HG03135 (cell line): ENCODE measurements around the gene LRRN3.
"Not testable (repeated sequence)": the region's sequence is repeated elsewhere in the genome, so short reads cannot be mapped to it uniquely, and the experiment has no call there.

Experiments used
- ATAC-seq: cut with Tn5 transposase; IDR thresholded peaks from one replicate; pipeline ENCODE4 v1.9.1; 2021; ENCODE audit warnings: mild to moderate bottlenecking, moderate library complexity; ENCODE audit not compliant: unreplicated experiment

LRRN3 gene

DNA sequence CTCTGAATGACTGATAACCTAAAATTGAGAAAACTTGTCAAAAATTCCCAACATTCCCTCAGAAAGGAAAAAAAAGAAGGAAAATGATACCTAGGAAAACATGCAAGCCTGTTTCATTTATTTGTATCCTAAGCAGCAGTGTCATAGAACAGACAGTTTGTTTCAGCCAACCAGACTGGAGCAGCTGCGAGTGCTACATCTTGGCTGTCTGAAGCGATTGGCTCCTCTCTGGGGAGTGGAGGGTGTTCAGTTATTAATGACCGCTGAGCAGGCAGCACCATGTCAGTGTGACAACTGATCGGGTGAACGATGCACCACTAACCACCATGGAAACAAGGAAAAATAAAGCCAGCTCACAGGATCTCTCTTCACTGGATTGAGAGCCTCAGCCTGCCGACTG lies at the start of gene LRRN3:
TSS of gene LRRN3 (plus strand) at position 282 of the 400 bp plus-strand sequence. CDS start 31,646 bp downstream, outside the sequence.
- no peak for ATAC-seq

DNA sequence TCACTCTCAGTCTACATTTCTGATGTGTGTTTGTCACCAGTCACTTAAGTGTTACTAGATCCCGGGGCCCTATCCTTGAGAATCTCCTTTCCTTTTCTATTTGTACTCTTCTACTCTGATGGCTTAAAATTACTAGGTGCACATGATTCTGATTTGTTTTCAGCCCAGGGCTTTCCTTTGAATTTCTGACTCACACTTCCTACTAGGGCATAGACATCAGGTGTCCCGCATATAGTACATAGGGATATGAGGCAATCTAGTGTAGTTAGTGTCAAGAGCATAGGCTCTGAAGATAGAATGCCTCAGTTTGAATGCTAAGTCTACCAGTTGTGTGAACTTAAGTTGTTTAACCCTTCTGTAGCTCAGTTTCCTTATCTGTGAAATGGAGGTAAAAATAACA lies 49.4 kb upstream of the LRRN3 start:
- no peak for ATAC-seq

DNA sequence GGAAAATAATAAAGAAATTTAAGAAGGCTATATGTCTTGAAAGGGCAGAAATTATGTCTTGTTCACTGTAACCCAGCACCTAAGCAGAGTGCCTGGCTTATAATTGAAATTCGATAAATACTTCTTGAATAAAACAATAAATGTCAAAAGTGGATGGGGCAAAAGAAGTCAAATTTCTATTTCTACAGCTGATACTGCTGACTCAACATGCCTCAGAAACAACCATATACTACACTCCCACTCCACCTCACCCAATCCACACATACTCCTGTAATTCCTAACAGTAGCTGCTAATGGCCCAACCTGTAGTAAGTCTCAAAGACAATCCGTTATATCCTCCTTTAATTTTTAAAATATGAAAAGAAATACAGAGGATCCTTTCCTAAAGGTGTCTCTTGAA lies 48.1 kb upstream of the LRRN3 start:
- ATAC-seq, result no peak

DNA sequence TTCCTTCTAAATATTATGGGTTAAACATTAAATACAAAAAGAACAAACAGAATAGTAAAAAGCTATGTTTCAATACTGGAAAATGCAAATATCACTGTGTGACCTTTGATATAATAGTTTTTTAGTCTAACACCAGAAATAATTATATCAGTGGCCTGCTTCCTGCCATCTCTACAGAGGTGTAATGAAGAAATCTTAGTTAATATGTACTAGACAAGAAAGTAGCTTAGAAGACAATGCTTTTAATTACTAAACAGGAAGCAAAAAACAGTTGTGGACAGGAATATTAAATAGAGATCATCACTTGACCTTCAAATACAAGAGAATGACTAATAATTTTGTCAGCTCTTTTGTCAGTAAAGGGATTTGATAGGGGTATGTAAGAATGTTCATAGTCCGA lies 47.4 kb upstream of the LRRN3 start:
- ATAC-seq, result peak; percentile 98

DNA sequence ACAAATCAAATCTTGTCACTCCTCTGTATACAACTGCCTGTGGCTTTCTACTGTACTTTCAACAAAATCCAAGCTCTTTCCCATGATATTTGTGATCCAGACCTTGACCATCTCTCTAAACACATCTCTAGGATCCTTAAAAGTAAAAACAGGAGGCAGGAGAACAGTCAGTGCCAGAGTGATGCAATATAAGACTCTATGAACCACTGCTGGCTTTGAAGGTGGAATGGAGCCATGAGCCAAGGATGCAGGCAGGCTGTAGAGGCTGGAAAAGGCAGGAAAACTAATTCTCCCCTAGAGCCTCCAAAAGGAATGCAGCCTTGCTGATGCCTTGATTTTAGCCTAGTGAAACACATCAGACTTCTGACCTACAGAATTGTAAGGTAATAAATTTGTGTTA lies 45.5 kb upstream of the LRRN3 start:
- ATAC-seq, result no peak

DNA sequence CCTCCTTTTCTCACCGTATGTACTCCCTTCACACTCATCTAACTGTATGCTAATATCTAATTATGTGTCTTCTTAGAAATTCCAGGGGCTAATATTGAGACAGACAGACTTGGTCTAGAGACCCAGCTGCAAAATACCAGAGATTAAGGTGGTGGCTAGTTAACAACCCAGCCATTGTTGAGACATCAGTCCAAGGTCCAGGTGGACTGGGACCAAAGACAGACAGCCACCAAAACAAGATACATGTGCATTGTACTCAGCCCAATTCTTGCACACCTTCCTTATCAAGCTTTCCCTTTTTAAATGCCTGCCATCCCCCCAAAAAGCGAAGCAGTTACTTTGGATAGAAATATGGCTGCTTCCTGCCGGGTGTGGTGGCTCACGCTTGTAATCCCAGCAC lies 43.3 kb upstream of the LRRN3 start:
- no peak for ATAC-seq

DNA sequence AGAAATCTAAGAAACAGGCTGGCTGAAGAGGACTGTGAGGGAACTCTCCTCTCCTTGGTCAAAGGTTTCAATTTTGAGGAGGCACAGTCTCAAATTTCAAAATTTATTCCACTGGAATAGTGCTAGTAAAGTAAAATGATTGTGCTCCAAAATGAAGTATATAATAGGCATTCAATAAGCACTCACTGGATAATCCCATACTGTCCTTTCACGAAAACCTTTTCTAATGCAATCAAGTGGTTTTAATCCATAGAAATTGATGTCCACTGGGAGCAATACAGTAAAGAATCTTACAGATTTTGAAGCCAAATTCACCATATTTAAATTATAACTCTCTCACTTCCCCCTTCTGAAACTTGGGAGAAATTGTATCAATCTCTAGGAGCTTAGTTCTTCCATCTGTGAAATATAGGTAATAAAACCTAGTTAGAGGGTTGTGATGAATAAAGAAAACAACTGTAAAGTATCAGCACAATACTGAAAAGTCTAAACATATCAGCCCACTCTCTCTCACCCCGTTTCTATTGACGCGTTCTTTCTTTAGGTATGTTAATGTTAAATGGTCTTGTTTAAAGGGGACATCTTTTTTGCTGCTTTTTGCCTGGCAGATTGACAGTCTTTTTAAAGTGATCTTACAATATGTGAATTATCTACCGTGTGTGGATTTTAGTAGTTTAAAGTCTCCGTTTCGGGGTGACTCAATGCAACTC lies 40.8 kb upstream of the LRRN3 start:
- ATAC-seq, result no peak

DNA sequence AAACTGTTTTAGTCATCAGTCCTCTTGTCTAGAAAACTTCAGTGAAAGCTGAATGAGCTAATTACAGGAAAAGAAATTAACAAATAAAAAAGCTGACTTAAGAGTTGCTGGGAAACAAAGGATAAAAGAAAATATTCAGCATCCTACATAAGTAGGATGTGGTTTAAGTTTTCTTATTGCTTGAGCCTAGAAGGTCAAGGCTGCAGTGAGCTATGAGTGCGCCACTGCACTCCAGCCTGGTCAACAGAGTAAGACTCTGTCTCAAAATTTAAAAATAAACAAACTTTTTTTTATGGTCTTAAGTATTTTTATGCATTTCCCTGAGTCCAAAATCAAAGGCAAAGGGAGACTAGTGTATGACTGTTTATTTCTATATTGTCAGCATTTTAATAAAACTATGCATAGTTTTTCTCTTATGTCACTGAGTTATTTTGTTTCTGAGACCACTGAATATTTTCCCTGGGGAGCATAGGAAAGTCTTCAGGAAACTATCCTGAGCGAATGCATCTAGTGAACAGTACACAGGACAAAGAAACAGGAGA lies 40.0 kb upstream of the LRRN3 start:
- ATAC-seq, result no peak

DNA sequence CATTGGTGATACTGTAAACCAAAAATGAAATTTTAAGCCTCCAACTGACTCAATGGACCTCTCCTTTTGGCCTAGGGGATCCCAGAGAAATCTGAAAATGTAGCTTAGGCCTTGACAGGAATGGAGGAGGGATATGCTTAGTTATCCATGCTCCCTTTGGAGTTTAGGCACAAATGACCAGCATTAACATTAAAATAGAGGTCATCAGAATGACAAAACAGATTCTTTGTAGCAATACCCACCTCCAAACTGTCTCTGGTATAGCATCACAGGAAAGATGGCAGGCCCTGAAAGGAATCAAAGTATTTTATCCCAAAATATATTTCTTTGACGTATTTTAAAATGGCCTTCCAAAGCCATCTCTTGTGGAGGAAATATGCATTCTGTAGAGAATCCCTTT lies 39.1 kb upstream of the LRRN3 start:
- ATAC-seq, result no peak

DNA sequence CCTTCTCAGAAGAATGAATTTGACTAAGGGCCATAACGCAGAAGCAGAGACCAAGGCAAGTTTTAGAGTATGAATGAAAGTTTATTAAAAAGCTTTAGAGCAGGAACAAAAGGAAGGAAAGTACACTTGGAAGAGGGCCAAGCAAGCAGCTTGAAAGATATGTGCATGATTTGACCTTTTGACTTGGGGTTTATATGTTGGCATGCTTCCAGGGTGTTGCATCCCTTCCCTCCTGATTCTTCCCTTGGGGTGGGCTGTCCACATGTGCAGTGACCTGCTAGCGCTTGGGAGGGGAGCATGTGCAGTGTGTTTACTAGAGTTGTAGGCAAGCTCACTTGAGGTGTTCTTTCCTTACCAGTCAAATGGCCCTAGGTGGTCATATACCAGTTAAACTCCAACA lies 37.9 kb upstream of the LRRN3 start:
- no peak for ATAC-seq

DNA sequence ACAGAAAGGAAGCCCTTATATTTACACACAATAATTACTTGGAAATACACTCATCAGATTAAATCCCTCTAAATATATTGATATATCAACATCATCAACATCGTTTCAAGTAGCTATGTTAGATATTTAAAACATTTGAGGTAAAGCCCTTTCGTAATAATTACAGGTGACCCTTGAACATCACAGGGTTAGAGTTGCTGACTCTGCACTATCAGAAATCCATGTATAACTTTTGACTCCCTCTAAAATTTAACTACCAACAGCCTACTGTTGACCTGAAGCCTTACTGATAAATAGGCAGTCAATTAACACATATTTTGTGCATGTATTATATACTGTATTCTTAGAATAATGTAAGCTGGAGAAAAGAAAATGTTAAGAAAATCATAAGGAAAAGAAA lies 34.6 kb upstream of the LRRN3 start:
- no peak for ATAC-seq

DNA sequence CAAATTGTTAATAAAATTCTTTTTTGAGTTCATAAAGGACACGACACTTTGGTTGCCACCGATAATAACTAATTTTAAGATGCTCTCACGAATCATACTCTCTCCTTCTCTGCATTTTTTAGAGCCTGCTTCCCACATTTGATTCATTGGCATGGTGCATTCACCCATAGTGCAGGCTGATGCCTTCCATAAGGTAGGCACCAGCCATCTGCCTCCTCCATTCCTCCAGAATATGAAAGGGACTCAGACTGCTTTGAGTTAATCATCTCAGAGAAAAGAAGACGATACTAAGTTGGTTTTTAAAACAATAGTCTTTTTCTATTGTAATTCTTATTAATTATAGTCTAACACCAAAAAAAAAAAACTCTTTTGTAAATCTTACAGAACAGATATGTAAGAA lies 33.9 kb upstream of the LRRN3 start:
- ATAC-seq, result no peak

DNA sequence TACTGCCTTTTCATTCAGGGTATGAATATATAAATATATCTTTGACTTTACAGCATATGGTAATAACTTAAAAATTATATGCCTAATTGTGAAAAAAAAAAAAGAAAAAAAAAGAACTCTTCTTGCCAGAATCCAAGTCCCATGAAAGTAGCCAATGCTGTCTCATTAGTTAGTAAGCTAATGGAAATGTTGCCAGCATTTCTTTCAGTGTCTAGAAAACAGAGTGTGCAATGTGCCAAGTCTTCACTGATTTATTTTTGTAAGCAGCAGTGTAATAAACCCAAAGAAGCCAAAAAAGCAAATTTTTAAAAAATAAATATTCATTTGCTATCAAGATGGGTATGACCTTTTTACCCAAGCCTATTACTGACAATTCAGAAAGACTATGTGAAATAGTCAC lies 31.1 kb upstream of the LRRN3 start:
- no peak for ATAC-seq

DNA sequence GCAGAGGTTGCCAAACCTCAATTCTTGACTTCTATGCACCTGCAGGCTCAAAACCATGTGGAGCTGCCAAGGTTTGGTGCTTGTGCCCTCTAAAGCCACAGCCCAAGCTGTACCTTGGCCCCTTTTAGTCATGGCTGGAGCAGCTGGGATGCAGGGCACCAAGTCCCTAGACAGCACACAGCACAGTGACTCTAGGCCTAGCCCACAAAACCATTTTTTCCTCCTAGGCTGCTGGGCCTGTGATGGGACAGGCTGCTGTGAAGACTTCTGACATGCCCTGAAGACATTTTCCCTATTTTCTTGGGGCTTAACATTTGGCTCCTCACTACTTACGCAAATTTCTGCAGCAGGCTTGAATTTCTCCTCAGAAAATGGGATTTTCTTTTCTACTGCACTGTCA lies 27.8 kb upstream of the LRRN3 start:
- ATAC-seq, result no peak

DNA sequence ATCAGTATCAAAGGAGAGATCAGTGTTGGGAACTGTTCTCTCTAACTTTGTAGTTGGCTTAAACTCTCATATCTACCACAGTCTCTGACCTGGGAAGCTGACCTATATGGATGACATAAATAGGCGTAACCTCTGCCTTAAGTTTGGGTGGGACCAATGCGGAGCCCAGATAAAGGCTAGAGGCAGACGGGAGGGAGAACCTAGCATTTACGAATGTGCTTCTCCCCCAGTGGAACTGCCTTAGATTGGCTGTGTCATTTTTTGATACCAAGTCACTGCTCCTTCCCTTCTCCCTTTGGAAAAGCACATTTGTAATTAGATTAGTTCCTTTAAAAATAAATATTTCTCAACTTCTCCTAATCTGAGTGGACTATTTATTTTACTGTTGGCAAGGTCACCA lies 23.7 kb upstream of the LRRN3 start:
- ATAC-seq, result no peak

DNA sequence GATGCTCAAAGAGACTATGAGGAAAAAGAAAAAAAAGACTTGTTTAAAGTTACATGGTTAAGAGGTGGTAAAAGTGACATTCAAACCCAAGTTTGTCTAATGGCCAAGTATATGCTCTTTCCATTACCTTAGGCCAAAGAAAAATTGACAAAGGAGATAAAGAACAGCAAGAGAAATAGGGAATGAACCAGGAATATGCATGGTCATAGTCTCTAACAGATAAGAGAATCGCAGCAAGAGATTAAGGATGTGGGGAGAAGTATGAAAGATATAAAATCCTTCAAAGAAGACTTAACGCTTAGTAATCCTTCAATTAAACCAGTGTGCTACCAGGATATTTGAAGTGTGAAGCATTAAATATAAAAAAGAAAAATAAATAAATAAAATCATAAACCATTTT lies 23.2 kb upstream of the LRRN3 start:
- ATAC-seq, result no peak

DNA sequence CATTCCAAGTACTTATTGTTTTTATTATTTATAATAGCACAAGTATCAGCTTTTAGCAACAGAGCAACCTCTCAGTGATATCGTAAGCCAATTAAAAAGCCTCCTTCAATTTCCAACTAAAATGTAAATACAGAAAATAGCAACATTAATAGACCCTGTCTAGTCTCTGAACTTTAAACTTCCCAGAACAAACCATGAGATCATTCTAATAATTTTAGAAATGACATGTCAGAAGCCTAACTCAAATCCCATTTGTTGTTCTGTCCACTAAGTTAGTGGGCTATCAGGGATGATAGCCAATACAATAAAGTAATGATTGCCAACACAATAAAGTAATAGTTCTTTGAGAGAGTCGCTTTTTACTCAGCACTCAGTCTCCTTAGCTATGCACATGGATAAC lies 22.3 kb upstream of the LRRN3 start:
- no peak for ATAC-seq

DNA sequence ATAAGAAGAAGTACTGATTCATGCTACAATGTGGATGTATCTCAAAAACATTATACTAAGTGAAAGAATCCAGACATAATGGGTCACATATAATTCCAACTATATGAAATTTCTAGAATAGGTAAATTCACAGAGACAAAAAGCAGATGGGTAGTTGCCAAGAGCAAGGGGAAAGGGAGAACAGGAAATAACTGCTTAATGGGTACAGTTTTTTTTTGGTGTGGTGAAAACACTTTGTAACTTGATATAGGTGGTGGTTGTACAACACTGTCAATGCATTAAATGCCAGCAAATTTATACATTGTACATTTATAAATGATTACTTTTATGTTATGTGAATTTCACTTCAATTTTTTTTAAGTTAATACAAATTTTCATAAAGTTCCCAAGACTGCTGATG lies 19.4 kb upstream of the LRRN3 start:
- no peak for ATAC-seq

DNA sequence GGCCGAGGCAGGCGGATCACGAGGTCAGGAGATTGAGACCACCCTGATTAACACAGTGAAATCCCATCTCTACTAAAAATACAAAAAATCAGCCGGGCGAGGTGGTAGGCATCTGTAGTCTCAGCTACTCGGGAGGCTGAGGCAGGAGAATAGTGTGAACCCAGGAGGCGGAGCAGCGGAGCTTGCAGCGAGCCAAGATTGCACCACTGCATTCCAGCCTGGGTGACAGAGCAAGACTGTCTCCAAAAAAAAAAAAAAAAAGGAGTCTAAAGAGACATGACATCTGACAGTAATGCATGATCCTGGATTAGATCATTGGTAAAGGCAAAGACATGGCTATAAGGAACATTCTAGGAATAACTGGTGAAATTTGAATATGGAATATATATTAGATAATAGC lies 18.3 kb upstream of the LRRN3 start:
- not testable (repeated sequence) for ATAC-seq

DNA sequence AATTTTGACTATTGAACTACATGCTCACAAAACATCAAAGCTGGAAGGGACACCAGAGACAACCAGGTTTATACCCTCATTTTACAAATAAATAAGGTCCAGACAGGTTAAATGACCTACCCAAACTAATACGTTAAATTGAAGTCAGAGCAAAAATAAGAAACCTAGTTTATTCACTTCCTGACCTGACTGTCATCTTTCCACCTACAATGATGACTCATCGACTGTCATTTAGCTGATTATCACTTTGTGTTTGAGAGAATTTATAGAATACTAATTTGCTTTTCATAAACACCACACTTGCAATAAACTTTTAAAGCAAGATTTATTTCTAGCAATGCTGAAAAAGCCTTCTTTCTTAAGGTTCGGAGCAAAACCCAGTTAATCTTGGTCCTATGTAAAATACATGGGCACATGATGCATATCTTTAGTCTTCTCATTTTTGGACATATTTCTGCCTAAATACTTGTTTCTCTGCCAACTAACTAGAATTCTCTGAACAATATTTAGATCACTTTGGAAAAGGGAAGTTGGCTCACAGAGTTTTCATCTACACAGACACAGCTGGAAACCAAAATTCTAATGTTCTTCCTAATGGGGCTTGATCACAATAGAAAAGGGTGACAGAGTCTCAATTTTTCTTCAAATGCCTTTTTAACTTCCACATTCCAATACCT lies 16.7 kb upstream of the LRRN3 start:
- ATAC-seq, result no peak

DNA sequence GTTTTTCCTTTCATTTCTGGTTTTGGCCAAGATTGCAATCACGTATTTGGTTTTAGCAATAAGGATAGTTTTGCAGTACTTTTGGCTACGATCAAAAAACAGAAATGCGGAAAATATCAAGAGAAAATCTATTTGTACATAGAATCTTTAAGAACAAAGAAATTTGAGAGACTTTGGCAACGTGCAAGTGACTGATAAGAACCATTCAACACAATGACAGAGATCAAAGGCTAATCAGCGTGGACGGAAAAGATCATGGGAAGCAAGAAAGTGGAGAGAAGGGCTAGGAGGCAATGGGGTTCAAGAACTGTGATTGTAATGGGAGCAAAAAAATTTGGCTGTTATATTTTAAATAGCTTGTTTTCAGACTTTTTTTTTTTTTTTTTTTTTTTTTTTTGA lies 16.2 kb upstream of the LRRN3 start:
- no peak for ATAC-seq

DNA sequence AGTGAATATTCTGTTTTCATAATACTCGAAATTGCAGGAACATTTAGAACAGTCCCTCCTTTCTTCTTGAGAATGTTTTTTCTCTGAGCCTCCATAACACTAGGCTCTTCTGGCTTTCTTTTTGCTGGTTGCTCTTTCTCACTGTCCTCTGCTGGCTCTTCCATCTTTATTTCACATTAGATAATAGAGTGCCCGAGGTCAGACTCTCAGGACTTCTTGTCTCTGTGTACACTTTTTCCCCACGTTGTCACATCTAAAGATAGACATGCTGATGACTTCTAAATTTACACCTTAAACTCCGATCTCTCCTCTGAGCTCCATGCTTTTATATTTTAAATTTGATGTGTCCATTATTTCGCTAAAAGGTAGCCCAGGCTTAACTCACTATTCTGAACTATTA lies 15.4 kb upstream of the LRRN3 start:
- ATAC-seq, result no peak

DNA sequence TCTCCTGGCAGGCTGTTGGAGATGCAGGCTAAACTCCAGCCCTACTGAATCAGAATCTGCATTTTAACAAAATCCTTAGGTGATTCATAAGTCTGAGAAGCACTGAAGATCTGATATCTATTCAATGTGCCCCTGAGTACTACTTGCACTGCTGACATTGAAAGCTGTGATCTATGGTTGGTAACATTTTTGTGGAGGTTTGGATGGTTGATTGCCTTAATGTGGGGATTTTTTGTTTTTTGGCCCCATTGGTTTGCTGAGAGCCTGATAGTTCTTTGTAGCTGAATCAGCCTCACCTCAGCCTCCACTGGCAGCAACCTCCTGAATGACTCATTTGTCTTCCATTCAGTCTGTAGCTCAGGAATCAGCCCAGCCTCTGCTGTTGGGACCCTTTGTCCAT lies 14.7 kb upstream of the LRRN3 start:
- ATAC-seq, result no peak
